Fibroblast of peridontal ligament (primary cell): ENCODE measurements around the gene GEMIN7.

Source experiments
- DNase-seq: peaks from one replicate; pipeline ENCODE4 v3.0.0-alpha.2; 2010; ENCODE audit errors: extremely low read depth

GEMIN7 gene

GRCh38 chr19:45061965-45062364, 17.1 kb upstream of the GEMIN7 start:
- no peak for DNase-seq

- DNase-seq: no peak
Measured at GRCh38 chr19:45063851-45064801, 14.9 kb upstream of the GEMIN7 start.

GRCh38 chr19:45066921-45067661, 12.0 kb upstream of the GEMIN7 start:
- no peak for DNase-seq

GRCh38 chr19:45068041-45068440, 11.0 kb upstream of the GEMIN7 start:
- no peak for DNase-seq

GRCh38 chr19:45069056-45069455, 10.0 kb upstream of the GEMIN7 start:
- DNase-seq: no peak

GRCh38 chr19:45070214-45070613, 8.8 kb upstream of the GEMIN7 start:
- no peak for DNase-seq

- DNase-seq: no peak
Measured at GRCh38 chr19:45070861-45071544, 8.1 kb upstream of the GEMIN7 start.

- no peak for DNase-seq
Measured at GRCh38 chr19:45071545-45071938, 7.5 kb upstream of the GEMIN7 start.

GRCh38 chr19:45071969-45072790, 6.9 kb upstream of the GEMIN7 start:
- DNase-seq: no peak

GRCh38 chr19:45074744-45075300, 4.2 kb upstream of the GEMIN7 start:
- no peak for DNase-seq

- DNase-seq: no peak
Measured at GRCh38 chr19:45075301-45076028, 3.6 kb upstream of the GEMIN7 start.

GRCh38 chr19:45076029-45076850, 2.8 kb upstream of the GEMIN7 start, which contains the start of gene ZNF296:
ZNF296 (minus strand) TSS chr19:45076478; CDS start chr19:45076373, 105 bp downstream.
- no peak for DNase-seq

GRCh38 chr19:45076851-45077730, 2.0 kb upstream of the GEMIN7 start:
- no peak for DNase-seq

GRCh38 chr19:45078390-45079062, 534 bp upstream of the GEMIN7 start:
- no peak for DNase-seq

- no peak for DNase-seq
Measured at GRCh38 chr19:45079911-45080370, 881 bp downstream of the GEMIN7 start.

GRCh38 chr19:45082170-45082569, 3.1 kb downstream of the GEMIN7 start:
- DNase-seq: no peak

- DNase-seq: no peak
Measured at GRCh38 chr19:45086480-45086879, 7.4 kb downstream of the GEMIN7 start.

- no peak for DNase-seq
Measured at GRCh38 chr19:45087531-45087930, 8.5 kb downstream of the GEMIN7 start.
